ENCODE results near the gene SEMA4D. TPM values are rescaled to one million over a fixed set of nuclear protein-coding genes. Genes with fewer than 3 reads are reported as not detected.
A peak's percentile ranks its signal among the peaks of the same experiment; 100 is the strongest.

The SEMA4D gene
- total and polyA plus RNA-seq, 2 donors from 2014 or later, result 18.9 to 147 TPM

DNA sequence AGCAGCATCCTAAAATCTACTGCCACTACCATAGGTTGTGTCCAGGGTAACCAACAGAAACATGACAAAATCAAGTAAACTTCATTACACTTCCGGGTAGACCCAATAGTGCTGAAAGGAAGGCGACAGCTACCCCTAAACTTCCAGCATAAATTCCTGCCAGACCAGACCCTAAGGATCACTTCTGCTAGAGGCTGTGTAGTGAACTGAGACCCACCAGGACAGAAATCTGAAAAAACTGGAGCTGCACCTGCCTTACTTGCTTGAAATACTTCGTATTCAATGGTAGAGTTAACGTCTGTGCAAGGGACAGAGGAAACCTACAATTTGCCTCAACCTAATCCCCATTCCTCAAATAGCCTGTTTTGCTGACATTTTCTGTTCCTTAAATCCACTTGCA lies 180.6 kb downstream of the SEMA4D start:
- Histone ChIP-seq H3K27ac (ENCODE audit: low read depth in 2 of 2, low read length in 2 of 2) (no peak overlapping the region), H3K4me3 (ENCODE audit: low read length in 3 of 3) (peak overlapping the region in 2 of 3 donors; percentile 14 to 77), H3K9ac (ENCODE audit: low read length in 3 of 3) (peak overlapping the region in 1 of 3 donors; percentile 4), H3K9me3 (ENCODE audit: control insufficient read depth in 2 of 3, insufficient read depth in 1 of 3, low read length in 3 of 3) (no peaks in the 10 kb centered on the region), H3K27me3 (ENCODE audit: control insufficient read depth, insufficient read depth, low read length) (no peaks in the 10 kb centered on the region), H3K36me3 (ENCODE audit: control insufficient read depth in 2 of 3, insufficient read depth in 3 of 3, low read length in 3 of 3) (peaks cover 0 to 8% (median under 1%) of the 10 kb centered on the region in 3 donors), H3K4me1 (ENCODE audit: control insufficient read depth in 2 of 3, insufficient read depth in 2 of 3, low read depth in 1 of 3, low read length in 3 of 3) (peaks cover 3 to 4% (median 4%) of the 10 kb centered on the region in 3 donors)
- FAIRE-seq (no peak), DNase-seq (no peak)
- intact Hi-C loops (cut with DNase I), result no loop called here
- TF ChIP-seq CTCF (IDR thresholded peaks at IDR 0.05; ENCODE audit: borderline replicate concordance, extremely low read depth, insufficient read depth), result no peak

GRCh38 chr9:89315482-89315881 lies 182.4 kb downstream of the SEMA4D start:
- DNase-seq (no peak), FAIRE-seq (no peak)
- no peak overlapping the region for H3K27ac ChIP-seq (ENCODE audit: low read depth in 2 of 2, low read length in 2 of 2)
- no peak overlapping the region for H3K4me3 ChIP-seq (ENCODE audit: low read length in 3 of 3)
- H3K27me3 ChIP-seq (ENCODE audit: control insufficient read depth, insufficient read depth, low read length), result no peaks in the 10 kb centered on the region
- H3K9ac ChIP-seq (ENCODE audit: low read length in 3 of 3), result no peak overlapping the region
- peaks cover 3 to 7% (median 4%) of the 10 kb centered on the region in 3 donors for H3K4me1 ChIP-seq (ENCODE audit: control insufficient read depth in 2 of 3, insufficient read depth in 2 of 3, low read depth in 1 of 3, low read length in 3 of 3)
- no peaks in the 10 kb centered on the region for H3K9me3 ChIP-seq (ENCODE audit: control insufficient read depth in 2 of 3, insufficient read depth in 1 of 3, low read length in 3 of 3)
- H3K36me3 ChIP-seq (ENCODE audit: control insufficient read depth in 2 of 3, insufficient read depth in 3 of 3, low read length in 3 of 3), result peaks cover 0 to 6% (median 0%) of the 10 kb centered on the region in 3 donors
- intact Hi-C loops (cut with DNase I), result no loop called here
- TF ChIP-seq CTCF (IDR thresholded peaks at IDR 0.05; ENCODE audit: borderline replicate concordance, extremely low read depth, insufficient read depth), result no peak

DNA sequence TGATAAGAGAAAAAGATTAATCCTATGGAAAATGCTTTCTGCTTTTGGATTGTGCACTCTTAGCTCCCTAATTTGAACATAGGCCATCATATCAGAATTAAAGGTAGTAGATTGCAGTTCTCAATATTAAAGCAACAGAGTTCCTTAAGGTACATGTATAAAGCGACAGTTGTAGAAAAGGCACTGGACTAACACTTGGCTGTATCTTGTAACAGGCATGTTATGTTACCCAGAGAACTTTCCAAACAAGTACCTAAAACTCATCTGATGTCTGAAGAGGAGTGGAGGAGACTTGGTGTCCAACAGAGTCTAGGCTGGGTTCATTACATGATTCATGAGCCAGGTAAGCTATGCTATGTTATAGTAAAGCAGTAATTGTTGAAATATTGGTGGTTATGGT lies 183.0 kb downstream of the SEMA4D start:
- TF ChIP-seq CTCF (IDR thresholded peaks at IDR 0.05; ENCODE audit: borderline replicate concordance, extremely low read depth, insufficient read depth), result no peak
- no peaks in the 10 kb centered on the region for H3K9me3 ChIP-seq (ENCODE audit: control insufficient read depth in 2 of 3, insufficient read depth in 1 of 3, low read length in 3 of 3)
- H3K9ac ChIP-seq (ENCODE audit: low read length in 3 of 3), result no peak overlapping the region
- H3K27me3 ChIP-seq (ENCODE audit: control insufficient read depth, insufficient read depth, low read length), result no peaks in the 10 kb centered on the region
- H3K27ac ChIP-seq (ENCODE audit: low read depth in 2 of 2, low read length in 2 of 2), result no peak overlapping the region
- intact Hi-C loops (cut with DNase I), result no loop called here
- DNase-seq (no peak), FAIRE-seq (no peak)
- H3K4me3 ChIP-seq (ENCODE audit: low read length in 3 of 3), result no peak overlapping the region
- H3K4me1 ChIP-seq (ENCODE audit: control insufficient read depth in 2 of 3, insufficient read depth in 2 of 3, low read depth in 1 of 3, low read length in 3 of 3), result peaks cover 3 to 7% (median 4%) of the 10 kb centered on the region in 3 donors
- peaks cover 0 to 6% (median 0%) of the 10 kb centered on the region in 3 donors for H3K36me3 ChIP-seq (ENCODE audit: control insufficient read depth in 2 of 3, insufficient read depth in 3 of 3, low read length in 3 of 3)

DNA sequence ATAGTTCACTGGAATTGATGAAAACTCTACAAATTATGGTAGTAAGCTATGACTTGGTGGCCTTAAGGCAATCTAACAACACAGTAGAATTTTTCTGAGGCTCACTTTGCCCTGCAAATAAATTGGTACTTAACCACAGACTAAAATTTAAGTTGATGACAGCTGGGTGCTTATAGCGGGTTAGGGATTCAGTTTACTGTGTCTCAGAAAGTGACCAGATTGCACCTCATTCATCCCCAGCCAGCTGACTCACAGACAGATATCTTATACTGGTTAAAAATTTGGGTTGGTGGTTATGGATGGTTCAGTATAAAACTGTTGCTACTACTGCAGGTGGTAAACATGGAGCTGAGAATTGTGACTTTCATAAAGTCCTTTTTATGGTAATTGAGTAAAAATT lies 184.1 kb downstream of the SEMA4D start:
- DNase-seq (no peak), FAIRE-seq (no peak)
- intact Hi-C loops (cut with DNase I), result no loop called here
- H3K4me3 ChIP-seq (ENCODE audit: low read length in 3 of 3), result peak overlapping the region in 1 of 3 donors; percentile 8
- H3K36me3 ChIP-seq (ENCODE audit: control insufficient read depth in 2 of 3, insufficient read depth in 3 of 3, low read length in 3 of 3), result peaks cover 0 to 6% (median 0%) of the 10 kb centered on the region in 3 donors
- no peak for TF ChIP-seq CTCF (IDR thresholded peaks at IDR 0.05; ENCODE audit: borderline replicate concordance, extremely low read depth, insufficient read depth)
- H3K27me3 ChIP-seq (ENCODE audit: control insufficient read depth, insufficient read depth, low read length), result no peaks in the 10 kb centered on the region
- H3K27ac ChIP-seq (ENCODE audit: low read depth in 2 of 2, low read length in 2 of 2), result no peak overlapping the region
- peaks cover 3 to 7% (median 6%) of the 10 kb centered on the region in 3 donors for H3K4me1 ChIP-seq (ENCODE audit: control insufficient read depth in 2 of 3, insufficient read depth in 2 of 3, low read depth in 1 of 3, low read length in 3 of 3)
- no peaks in the 10 kb centered on the region for H3K9me3 ChIP-seq (ENCODE audit: control insufficient read depth in 2 of 3, insufficient read depth in 1 of 3, low read length in 3 of 3)
- no peak overlapping the region for H3K9ac ChIP-seq (ENCODE audit: low read length in 3 of 3)

All from kidney (tissue), 14 donors.